Amniotic epithelial cell (primary cell): ENCODE measurements around the gene THEMIS.
"Not testable (repeated sequence)": the region's sequence is repeated elsewhere in the genome, so short reads cannot be mapped to it uniquely, and the experiment has no call there.

Experiments used
- DNase-seq: peaks from one replicate; pipeline ENCODE4 v3.0.0-alpha.2; 2010; ENCODE audit warnings: low read depth

The THEMIS gene

GRCh38 chr6:127912914-127913313 is 12.1 kb upstream of the THEMIS start:
- no peak for DNase-seq

GRCh38 chr6:127907960-127908640 is 7.2 kb upstream of the THEMIS start:
- no peak for DNase-seq

- DNase-seq = no peak
Observed at GRCh38 chr6:127904160-127904559, 3.3 kb upstream of the THEMIS start.

GRCh38 chr6:127902933-127903332 is 2.1 kb upstream of the THEMIS start:
- DNase-seq = no peak

- no peak for DNase-seq
Observed at GRCh38 chr6:127897484-127897883, 3.4 kb downstream of the THEMIS start.

- no peak for DNase-seq
Observed at GRCh38 chr6:127894051-127894450, 6.8 kb downstream of the THEMIS start.

- DNase-seq = no peak
Observed at GRCh38 chr6:127893541-127893940, 7.3 kb downstream of the THEMIS start.

GRCh38 chr6:127891731-127892326 is 9.0 kb downstream of the THEMIS start:
- DNase-seq = no peak

- no peak for DNase-seq
Observed at GRCh38 chr6:127886603-127887002, 14.3 kb downstream of the THEMIS start.

GRCh38 chr6:127884134-127884533 is 16.7 kb downstream of the THEMIS start:
- DNase-seq = no peak

- not testable (repeated sequence) for DNase-seq
Observed at GRCh38 chr6:127881949-127882348, 18.9 kb downstream of the THEMIS start.

GRCh38 chr6:127880429-127880828 is 20.4 kb downstream of the THEMIS start:
- DNase-seq = no peak

- peak; percentile 56 for DNase-seq
Observed at GRCh38 chr6:127879685-127880084, 21.2 kb downstream of the THEMIS start.

GRCh38 chr6:127878115-127878514 is 22.7 kb downstream of the THEMIS start:
- DNase-seq = no peak

- DNase-seq = no peak
Observed at GRCh38 chr6:127877231-127877630, 23.6 kb downstream of the THEMIS start.

GRCh38 chr6:127869772-127870404 is 31.0 kb downstream of the THEMIS start:
- DNase-seq = no peak

- DNase-seq = no peak
Observed at GRCh38 chr6:127869183-127869582, 31.7 kb downstream of the THEMIS start.

GRCh38 chr6:127868338-127868737 is 32.5 kb downstream of the THEMIS start:
- no peak for DNase-seq

GRCh38 chr6:127866766-127867165 is 34.1 kb downstream of the THEMIS start:
- no peak for DNase-seq

GRCh38 chr6:127865108-127865507 is 35.8 kb downstream of the THEMIS start:
- DNase-seq = no peak

- no peak for DNase-seq
Observed at GRCh38 chr6:127864701-127865100, 36.2 kb downstream of the THEMIS start.

GRCh38 chr6:127860723-127861122 is 40.1 kb downstream of the THEMIS start:
- no peak for DNase-seq

- no peak for DNase-seq
Observed at GRCh38 chr6:127859956-127860355, 40.9 kb downstream of the THEMIS start.
